Head of caudate nucleus (tissue), 42 donors: Measurements from ENCODE around the gene CFAP77.

Experiments
- DNase-seq, 42 donors: peaks; one replicate each; pipeline versions ENCODE4 v3.0.0 to v3.0.0-alpha.2; 2020 to 2021; ENCODE audit warnings: mixed read lengths in 7 of 42
- intact Hi-C: fragments of 100-400 bp; cut with DNase I; formaldehyde crosslinking; loops from one replicate; pipeline ENCODE4 v1.15.0; 2022

CFAP77 gene

DNA sequence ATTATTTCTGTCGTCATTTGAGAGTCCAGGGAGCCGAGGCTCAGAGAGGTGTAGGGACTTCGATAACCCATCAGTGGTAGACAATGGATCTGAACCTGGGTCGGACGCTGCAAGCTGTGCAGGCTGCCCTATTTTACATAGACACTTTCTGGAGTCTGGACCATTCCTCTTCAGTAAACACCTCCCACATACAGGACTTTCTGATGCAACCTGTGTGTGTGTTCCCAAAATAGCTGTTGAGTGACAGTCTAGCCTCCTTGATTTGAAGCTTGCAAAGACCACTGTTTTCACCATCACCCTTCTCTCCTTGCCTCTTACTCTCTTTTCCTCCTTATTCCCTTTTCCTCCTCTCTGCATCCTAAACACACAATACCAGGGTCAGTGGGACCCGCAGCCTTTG, 30.7 kb downstream of the CFAP77 start:
- intact Hi-C loops: no loop called here
- no peak for DNase-seq

DNA sequence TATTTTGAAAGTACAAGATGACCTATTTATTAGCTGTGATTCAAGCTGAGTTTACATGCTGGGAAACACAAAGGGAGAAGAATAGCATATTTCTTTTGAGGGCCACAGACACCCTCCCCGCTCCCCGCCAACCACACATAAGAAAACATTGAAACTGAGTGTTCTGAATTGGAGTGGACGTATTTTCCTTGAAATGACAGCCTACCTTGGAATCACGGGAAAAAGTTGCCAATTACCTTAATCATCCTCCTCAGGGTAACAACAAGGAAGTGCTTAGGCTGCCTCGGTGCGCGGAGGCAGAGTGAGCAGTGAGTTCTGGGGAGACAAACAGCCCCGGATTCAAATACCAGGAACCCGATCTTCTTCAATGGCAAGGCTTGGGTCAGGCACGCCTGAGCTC, 31.4 kb downstream of the CFAP77 start:
- intact Hi-C loops: no loop called here
- no peak for DNase-seq

- intact Hi-C loops: no loop called here
- no peak for DNase-seq
These were observed 34.1 kb downstream of the CFAP77 start for GRCh38 chr9:132443951-132444607.

GRCh38 chr9:132446887-132447286, 36.9 kb downstream of the CFAP77 start:
- no peak for DNase-seq
- intact Hi-C loops: no loop called here

DNA sequence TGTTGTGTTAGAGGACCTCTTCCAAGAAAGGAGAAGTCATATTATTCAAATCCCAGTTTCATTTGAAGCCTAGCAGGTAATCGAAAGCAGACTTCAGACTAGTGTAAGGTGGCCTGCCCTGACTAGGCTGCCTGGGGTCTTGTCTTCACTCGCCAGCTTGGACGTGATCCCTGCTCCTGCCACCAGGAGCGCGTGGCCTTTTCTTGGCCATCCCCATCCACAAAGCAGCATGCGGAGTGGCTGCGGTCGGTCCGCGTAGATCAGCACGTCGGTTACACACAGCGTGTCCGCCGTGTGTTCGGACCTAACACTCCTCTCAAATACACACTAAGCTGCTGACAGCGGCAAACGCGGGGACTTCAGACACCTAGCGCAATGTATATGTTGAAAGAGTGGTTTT, 37.3 kb downstream of the CFAP77 start:
- intact Hi-C loops: no loop called here
- DNase-seq: no peak

DNA sequence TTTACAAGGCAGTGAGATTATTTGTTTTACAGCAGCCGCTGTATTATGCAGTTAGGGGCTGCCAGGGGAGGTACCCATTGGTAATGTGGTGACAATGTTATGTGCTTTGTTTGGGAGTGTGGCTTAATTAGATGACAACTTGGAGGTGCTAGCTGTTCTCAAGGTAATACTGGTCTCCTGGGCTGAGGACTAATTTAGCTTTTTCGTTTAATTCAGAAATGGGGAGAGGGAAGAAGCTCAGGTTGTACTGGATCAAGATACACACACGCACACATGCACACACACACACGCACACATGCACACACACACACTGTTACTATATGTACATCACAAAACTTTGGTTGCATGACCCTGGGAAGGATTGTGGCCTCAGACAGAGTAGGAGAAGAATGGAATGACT, 37.9 kb downstream of the CFAP77 start:
- DNase-seq: no peak
- intact Hi-C loops: no loop called here

GRCh38 chr9:132451276-132451675, 41.3 kb downstream of the CFAP77 start:
- DNase-seq: no peak
- intact Hi-C loops: no loop called here

GRCh38 chr9:132456241-132456640, 46.2 kb downstream of the CFAP77 start:
- intact Hi-C loops: no loop called here
- DNase-seq: no peak

DNA sequence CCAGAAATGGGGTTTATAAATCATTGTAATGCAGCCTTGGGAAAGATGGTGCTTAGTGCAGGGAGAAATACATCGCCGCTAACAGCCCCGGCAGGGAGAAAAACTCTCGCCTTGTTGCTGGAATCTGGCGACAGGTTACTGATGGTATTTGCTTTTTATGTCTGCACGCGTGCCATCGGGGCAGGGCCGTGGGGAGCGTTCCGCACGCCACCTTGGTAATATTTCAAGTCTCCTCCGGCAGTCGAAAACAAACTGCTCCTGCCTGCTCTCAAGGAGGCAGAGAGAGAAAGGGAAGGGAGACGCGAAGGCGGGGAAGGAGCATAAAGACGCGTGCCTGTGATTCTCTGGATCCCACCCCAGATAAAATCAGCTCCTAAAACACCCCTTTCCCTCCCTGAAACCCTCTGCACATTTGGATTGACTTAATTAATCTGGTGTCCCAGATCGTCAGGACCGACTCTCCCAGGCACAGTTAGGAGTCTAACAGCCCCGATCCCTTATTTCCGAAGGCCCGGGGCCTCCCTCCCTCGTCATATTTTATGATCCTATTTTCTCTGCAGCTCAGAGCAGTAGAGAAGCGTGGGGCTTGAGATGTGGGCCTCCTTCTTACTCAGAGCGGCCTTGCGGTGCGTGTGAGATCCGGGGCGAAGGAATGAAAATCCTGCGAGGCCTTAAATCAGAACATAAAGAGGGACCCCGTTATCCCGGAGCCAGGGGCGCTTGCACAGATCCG, 47.7 kb downstream of the CFAP77 start:
- DNase-seq: peak in 1 of 42 donors; percentile 4
- intact Hi-C loops: no loop called here

- intact Hi-C loops: no loop called here
- DNase-seq: no peak
These were observed 48.4 kb downstream of the CFAP77 start for GRCh38 chr9:132458432-132458831.

DNA sequence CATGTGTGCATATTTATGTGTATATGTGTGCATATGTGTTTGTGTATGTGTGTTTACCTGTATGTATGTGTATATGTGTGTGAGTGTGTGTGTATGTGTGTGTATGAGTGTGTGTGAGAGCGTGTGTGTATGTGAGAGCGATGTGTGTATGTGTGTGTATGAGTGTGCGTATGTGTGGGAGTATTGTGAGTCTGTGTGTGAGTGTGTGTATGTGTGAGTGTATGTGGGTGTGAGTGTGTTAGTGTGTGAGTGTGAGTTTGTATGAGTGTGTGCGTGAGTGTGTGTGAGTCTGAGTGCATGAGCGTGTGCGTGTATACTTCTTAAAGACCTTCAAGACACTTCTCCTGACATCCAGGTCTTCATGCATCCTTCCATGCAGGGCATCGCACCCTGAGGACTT, 49.6 kb downstream of the CFAP77 start:
- no peak for DNase-seq
- intact Hi-C loops: no loop called here

GRCh38 chr9:132460240-132460639, 50.2 kb downstream of the CFAP77 start:
- no peak for DNase-seq

GRCh38 chr9:132461281-132461896, 51.4 kb downstream of the CFAP77 start:
- intact Hi-C loops: no loop called here
- DNase-seq: no peak

More at GRCh38 chr9:132460240-132460639, 50.2 kb downstream of the CFAP77 start:
- intact Hi-C loops: no loop called here

DNA sequence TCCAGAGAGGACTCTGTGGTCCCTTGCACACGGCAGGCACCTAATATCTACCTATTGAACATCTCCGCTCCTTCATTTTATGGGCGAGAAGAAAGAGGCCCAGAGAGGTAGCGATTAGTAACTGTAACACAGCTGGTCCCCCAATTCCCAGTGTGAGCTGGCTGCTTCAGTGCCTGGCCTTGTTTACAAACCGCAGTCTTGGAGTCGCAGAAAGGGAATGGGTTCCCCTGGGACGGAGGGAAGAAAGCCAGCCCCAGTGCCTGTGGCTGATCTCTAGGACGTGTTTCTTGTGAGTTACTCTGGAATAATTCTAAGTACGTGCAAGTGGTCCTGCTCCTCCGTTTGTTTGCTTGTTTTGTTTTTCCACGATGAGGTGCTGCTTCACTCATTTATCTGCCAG, 52.0 kb downstream of the CFAP77 start:
- intact Hi-C loops: no loop called here
- DNase-seq: no peak

DNA sequence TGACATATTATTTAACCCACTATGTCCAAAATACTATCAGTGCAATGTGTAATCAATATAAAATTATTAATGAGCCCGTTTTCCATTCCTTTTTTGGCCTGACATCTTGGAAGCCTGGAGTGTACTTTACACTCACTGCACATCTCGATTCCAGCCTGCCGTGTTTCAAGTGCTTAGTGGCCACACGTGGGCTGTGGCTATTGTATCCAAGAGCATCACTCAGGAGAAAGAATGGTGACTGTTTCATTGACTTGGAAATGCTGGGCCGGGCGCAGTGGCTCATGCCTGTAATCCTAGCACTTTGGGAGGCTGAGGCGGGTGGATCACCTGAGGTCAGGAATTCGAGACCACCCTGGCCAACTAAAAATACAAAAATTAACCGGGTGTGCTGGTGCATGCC, 54.5 kb downstream of the CFAP77 start:
- DNase-seq: no peak
- intact Hi-C loops: no loop called here

DNA sequence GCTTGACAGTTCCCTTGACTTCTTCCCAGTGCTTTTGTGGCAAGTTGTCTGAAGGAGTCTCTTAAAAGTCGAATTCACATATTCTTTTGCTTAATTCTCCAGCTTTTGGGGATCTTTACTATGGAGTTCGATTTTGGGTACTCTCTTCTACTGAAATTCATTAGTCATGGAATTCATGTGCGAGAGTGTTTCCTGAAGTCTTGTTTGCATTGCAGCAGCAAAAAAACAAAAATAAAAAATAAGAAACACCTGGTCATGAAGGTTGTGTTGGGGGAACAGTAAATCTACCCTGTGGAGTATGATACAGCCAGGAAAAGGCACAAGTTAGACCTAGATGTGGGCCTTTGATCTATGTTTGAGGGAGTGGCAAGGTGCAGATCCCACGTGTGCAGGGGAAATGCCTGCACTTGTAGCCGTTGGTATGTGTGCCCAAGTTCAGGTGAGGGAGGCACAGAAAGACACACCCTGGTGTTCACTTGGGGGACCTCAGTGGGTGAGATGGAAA, 55.2 kb downstream of the CFAP77 start:
- intact Hi-C loops: no loop called here
- no peak for DNase-seq

DNA sequence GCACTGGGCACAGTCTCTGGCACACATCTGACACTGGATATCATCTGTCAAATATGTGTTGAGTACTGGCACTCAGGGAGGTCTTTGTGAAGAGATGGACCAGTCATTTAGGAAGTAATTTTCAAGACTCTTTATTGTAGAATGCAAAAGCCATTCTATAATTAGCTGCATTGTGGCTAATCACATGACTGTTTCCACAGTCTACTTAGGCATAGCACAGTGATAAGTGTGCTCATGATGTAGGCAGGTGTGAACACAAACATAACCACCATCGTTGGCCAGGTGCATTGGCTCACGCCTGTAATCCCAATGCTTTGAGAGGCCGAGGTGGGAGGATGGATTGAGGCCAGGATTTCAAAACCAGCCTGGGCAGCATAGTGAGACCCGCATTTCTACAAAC, 62.2 kb downstream of the CFAP77 start:
- no peak for DNase-seq
- intact Hi-C loops: no loop called here

DNA sequence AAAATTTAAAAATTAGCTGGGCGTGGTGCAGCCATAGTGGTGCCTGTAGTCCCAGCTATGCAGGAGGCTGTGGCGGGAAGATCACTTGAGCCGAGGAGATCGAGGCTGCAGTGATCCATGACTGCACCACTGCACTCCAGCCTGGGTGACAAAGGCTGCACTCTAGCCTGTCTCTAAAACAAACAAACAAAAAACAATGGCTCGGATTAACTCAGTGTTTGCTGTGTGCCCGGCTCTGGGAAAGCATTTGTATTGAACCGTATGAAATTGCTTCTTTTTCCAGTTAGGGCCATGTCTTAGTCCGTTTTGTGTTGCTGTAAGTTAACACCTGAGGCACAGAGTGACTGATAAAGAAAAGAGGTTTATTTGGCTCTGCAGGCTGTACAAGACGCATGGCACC, 62.6 kb downstream of the CFAP77 start:
- DNase-seq: no peak
- intact Hi-C loops: no loop called here

GRCh38 chr9:132474253-132474652, 64.2 kb downstream of the CFAP77 start:
- intact Hi-C loops: no loop called here
- DNase-seq: no peak

GRCh38 chr9:132478353-132479050, 68.5 kb downstream of the CFAP77 start:
- intact Hi-C loops: no loop called here
- DNase-seq: no peak
